ENCODE measurements around the gene RNF167. TPM values are rescaled to one million over a fixed set of nuclear protein-coding genes. Genes with fewer than 3 reads are reported as not detected.

The RNF167 gene
- total RNA-seq, 6 experiments from 2014 or later: 88.3 to 122 (median 97.6) TPM

- Mint-ChIP-seq H3K4me3 (peak overlapping the region; percentile 91), H3K27ac (peak overlapping the region; percentile 91), H3K9me3 (no peaks in the 10 kb centered on the region), H3K36me3 (ENCODE audit: low read depth) (peaks cover 64% of the 10 kb centered on the region), H3K4me1 (ENCODE audit: low read depth) (peaks cover 63% of the 10 kb centered on the region), H3K27me3 (ENCODE audit: insufficient read depth) (peaks cover 17% of the 10 kb centered on the region)
- DNase-seq: no peak
- no peak for TF ChIP-seq CTCF (IDR thresholded peaks at IDR 0.05)
Observed at GRCh38 chr17:4944163-4944553, 4.1 kb downstream of the RNF167 start.

GRCh38 chr17:4944554-4945175 lies 4.6 kb downstream of the RNF167 start:
- peak overlapping the region; percentile 91 for H3K4me3 Mint-ChIP-seq
- peaks cover 17% of the 10 kb centered on the region for H3K27me3 Mint-ChIP-seq (ENCODE audit: insufficient read depth)
- TF ChIP-seq CTCF (IDR thresholded peaks at IDR 0.05): no peak

GRCh38 chr17:4945176-4945943 lies 5.3 kb downstream of the RNF167 start:
- H3K4me3 Mint-ChIP-seq: peak overlapping the region; percentile 91
- H3K27ac Mint-ChIP-seq: peak overlapping the region; percentile 91
- no peaks in the 10 kb centered on the region for H3K9me3 Mint-ChIP-seq
- peaks cover 65% of the 10 kb centered on the region for H3K4me1 Mint-ChIP-seq (ENCODE audit: low read depth)
- H3K27me3 Mint-ChIP-seq (ENCODE audit: insufficient read depth): peaks cover 14% of the 10 kb centered on the region
- peak; percentile 89 for DNase-seq
- no peak for TF ChIP-seq CTCF (IDR thresholded peaks at IDR 0.05)
- peaks cover 64% of the 10 kb centered on the region for H3K36me3 Mint-ChIP-seq (ENCODE audit: low read depth)

More at GRCh38 chr17:4944554-4945175, 4.6 kb downstream of the RNF167 start:
- Mint-ChIP-seq H3K27ac (peak overlapping the region; percentile 91), H3K9me3 (no peaks in the 10 kb centered on the region), H3K36me3 (ENCODE audit: low read depth) (peaks cover 64% of the 10 kb centered on the region), H3K4me1 (ENCODE audit: low read depth) (peaks cover 62% of the 10 kb centered on the region)
- no peak for DNase-seq

GRCh38 chr17:4945944-4946280 lies 5.8 kb downstream of the RNF167 start:
- peak overlapping the region; percentile 91 for H3K4me3 Mint-ChIP-seq
- no peaks in the 10 kb centered on the region for H3K9me3 Mint-ChIP-seq
- no peak for DNase-seq
- no peak for TF ChIP-seq CTCF (IDR thresholded peaks at IDR 0.05)
- H3K36me3 Mint-ChIP-seq (ENCODE audit: low read depth): peaks cover 60% of the 10 kb centered on the region
- H3K27me3 Mint-ChIP-seq (ENCODE audit: insufficient read depth): peaks cover 11% of the 10 kb centered on the region
- H3K27ac Mint-ChIP-seq: peak overlapping the region; percentile 91
- peaks cover 69% of the 10 kb centered on the region for H3K4me1 Mint-ChIP-seq (ENCODE audit: low read depth)

GRCh38 chr17:4946312-4946976 lies 6.4 kb downstream of the RNF167 start:
- peaks cover 69% of the 10 kb centered on the region for H3K4me1 Mint-ChIP-seq (ENCODE audit: low read depth)
- peaks cover 11% of the 10 kb centered on the region for H3K27me3 Mint-ChIP-seq (ENCODE audit: insufficient read depth)
- no peaks in the 10 kb centered on the region for H3K9me3 Mint-ChIP-seq
- peak overlapping the region; percentile 91 for H3K4me3 Mint-ChIP-seq
- DNase-seq: no peak
- peak overlapping the region; percentile 91 for H3K27ac Mint-ChIP-seq
- no peak for TF ChIP-seq CTCF (IDR thresholded peaks at IDR 0.05)
- peaks cover 55% of the 10 kb centered on the region for H3K36me3 Mint-ChIP-seq (ENCODE audit: low read depth)
